Cardiac septum (tissue), 1 donor: ENCODE results near the gene NDUFA3. TPM values are rescaled to one million over a fixed set of nuclear protein-coding genes. Genes with fewer than 3 reads are reported as not detected.

ENCODE experiments used
- DNase-seq: peaks from one replicate; pipeline ENCODE4 v3.0.0-alpha.2; 2020; ENCODE audit warnings: low spot score
- intact Hi-C: fragments of 100-400 bp; cut with DNase I; formaldehyde crosslinking; loops from one replicate; pipeline ENCODE4 v1.14.0; 2022
- total RNA-seq: library from RNA; stranded (reverse); fragmentation: NEBNext Ultra II Directional; extraction: Animal tissue kit (Norgen Biotek cat#: 25700); gene quantifications from one replicate; pipeline ENCODE4 v1.2.1, GENCODE V29; 2021
- donor health status: DM: no; HTN: no; CAD: no.

Gene NDUFA3
- total RNA-seq, 1 donor from 2014 or later: 283 TPM

DNA sequence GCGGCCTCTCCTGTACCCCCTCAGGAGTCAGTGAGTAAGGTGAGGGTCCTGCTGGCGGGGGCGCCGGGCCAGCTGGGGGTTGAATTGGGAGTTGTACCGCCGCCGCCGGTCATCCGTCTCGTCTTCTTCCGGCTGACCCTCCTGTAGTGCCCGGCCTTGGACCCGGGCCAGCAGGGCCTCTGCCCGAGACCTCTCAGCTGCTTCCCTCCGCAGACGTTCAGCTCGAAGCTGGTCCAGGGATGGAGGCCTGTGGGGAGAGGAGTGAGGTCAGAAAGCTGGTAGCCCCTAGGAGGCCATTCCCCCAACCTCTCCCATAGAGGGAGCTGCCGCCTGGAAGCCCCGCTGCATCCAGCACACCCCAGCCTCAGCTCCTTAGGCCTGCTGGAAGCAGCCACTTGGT is 53.0 kb downstream of the NDUFA3 start:
- no peak for DNase-seq
- intact Hi-C loops: no loop called here

GRCh38 chr19:54156490-54156889 is 53.8 kb downstream of the NDUFA3 start:
- no peak for DNase-seq
- intact Hi-C loops: no loop called here

- intact Hi-C loops: no loop called here
- DNase-seq: no peak
These were observed 54.3 kb downstream of the NDUFA3 start for GRCh38 chr19:54156953-54157352.

Other genes with a start within 250 kb of the NDUFA3 start
- gene MYADM, start 235.0 kb upstream of the NDUFA3 start, total RNA-seq: 211 TPM
- not detected for gene PRKCG, start 220.7 kb upstream of the NDUFA3 start, total RNA-seq
- gene CACNG7, start 193.6 kb upstream of the NDUFA3 start, total RNA-seq: not detected
- gene CACNG8, start 139.9 kb upstream of the NDUFA3 start, total RNA-seq: 0.11 TPM
- not detected for gene CACNG6, start 111.2 kb upstream of the NDUFA3 start, total RNA-seq
- not detected for gene VSTM1, start 39.0 kb upstream of the NDUFA3 start, total RNA-seq
- not detected for gene TARM1, start 21.5 kb upstream of the NDUFA3 start, total RNA-seq
- gene OSCAR, start 2.1 kb upstream of the NDUFA3 start, total RNA-seq: 1.2 TPM
- gene TFPT, start 12.8 kb downstream of the NDUFA3 start, total RNA-seq: 15.2 TPM
- gene PRPF31, start 12.9 kb downstream of the NDUFA3 start, total RNA-seq: 34.0 TPM
- 22.3 TPM for gene CNOT3, start 34.9 kb downstream of the NDUFA3 start, total RNA-seq
- gene LENG1, start 56.9 kb downstream of the NDUFA3 start, total RNA-seq: 8.3 TPM
- 4.3 TPM for gene TMC4, start 70.3 kb downstream of the NDUFA3 start, total RNA-seq
- gene MBOAT7, start 86.7 kb downstream of the NDUFA3 start, total RNA-seq: 24.3 TPM
- gene TSEN34, start 88.5 kb downstream of the NDUFA3 start, total RNA-seq: 22.6 TPM
- gene RPS9, start 98.0 kb downstream of the NDUFA3 start, total RNA-seq: 615 TPM
- gene LILRB3, start 120.2 kb downstream of the NDUFA3 start, total RNA-seq: 2.7 TPM
- 2.7 TPM for gene LILRA6, start 139.9 kb downstream of the NDUFA3 start, total RNA-seq
- gene LILRB5, start 154.4 kb downstream of the NDUFA3 start, total RNA-seq: 4.4 TPM
- gene LILRB2, start 178.3 kb downstream of the NDUFA3 start, total RNA-seq: 2.8 TPM
- gene LILRA5, start 210.3 kb downstream of the NDUFA3 start, total RNA-seq: 2.1 TPM
- not detected for gene LILRA4, start 236.3 kb downstream of the NDUFA3 start, total RNA-seq